ENCODE measurements around the gene OBSCN.

OBSCN gene

DNA sequence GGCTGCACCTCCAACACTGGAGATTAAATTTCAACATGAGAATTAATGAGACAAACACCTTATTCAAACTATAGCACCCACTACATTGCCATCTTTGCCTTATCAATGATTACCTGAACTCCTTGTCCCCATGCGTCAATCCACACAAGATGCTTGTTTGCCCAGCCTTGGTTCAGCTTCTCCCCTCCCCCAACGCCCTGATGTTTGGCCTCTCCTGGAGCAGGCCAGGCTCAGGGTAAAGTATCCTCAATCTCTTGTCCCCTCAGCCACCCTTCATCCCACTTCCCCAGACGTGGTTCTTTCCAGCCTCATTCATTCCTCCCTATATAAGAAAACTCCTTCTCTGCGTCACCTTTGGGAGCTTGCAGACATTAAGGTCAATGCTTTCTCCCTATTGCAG lies 220.6 kb downstream of the OBSCN start:
- no peak for DNase-seq (ENCODE audit: low read depth)
- H3K4me3 ChIP-seq (replicated peaks; ENCODE audit: low read depth, low read length): no peak overlapping the region
- TF ChIP-seq, protein P1, sequence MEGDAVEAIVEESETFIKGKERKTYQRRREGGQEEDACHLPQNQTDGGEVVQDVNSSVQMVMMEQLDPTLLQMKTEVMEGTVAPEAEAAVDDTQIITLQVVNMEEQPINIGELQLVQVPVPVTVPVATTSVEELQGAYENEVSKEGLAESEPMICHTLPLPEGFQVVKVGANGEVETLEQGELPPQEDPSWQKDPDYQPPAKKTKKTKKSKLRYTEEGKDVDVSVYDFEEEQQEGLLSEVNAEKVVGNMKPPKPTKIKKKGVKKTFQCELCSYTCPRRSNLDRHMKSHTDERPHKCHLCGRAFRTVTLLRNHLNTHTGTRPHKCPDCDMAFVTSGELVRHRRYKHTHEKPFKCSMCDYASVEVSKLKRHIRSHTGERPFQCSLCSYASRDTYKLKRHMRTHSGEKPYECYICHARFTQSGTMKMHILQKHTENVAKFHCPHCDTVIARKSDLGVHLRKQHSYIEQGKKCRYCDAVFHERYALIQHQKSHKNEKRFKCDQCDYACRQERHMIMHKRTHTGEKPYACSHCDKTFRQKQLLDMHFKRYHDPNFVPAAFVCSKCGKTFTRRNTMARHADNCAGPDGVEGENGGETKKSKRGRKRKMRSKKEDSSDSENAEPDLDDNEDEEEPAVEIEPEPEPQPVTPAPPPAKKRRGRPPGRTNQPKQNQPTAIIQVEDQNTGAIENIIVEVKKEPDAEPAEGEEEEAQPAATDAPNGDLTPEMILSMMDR (IDR thresholded peaks at IDR 0.05; ENCODE audit: low read length, missing control alignments): no peak
